Astrocyte (in vitro differentiated cells and primary cell): Measurements from ENCODE around the gene RASSF6.

ENCODE experiments used
- EZH2 ChIP-seq: IDR thresholded peaks from 2 replicates; pipeline ENCODE4 v1.6.1; 2012; ENCODE audit warnings: mild to moderate bottlenecking, low read length, inconsistent platforms; ENCODE audit not compliant: insufficient read depth
- TF ChIP-seq, protein P1 (sequence below): IDR thresholded peaks from 2 replicates; pipeline ENCODE4 v1.5.1; 2011; ENCODE audit warnings: low read depth, mild to moderate bottlenecking, inconsistent platforms, low read length, moderate library complexity; ENCODE audit not compliant: insufficient read depth

GRCh38 chr4:73617256-73617655 lies 3.0 kb downstream of the RASSF6 start:
- TF ChIP-seq, protein P1, sequence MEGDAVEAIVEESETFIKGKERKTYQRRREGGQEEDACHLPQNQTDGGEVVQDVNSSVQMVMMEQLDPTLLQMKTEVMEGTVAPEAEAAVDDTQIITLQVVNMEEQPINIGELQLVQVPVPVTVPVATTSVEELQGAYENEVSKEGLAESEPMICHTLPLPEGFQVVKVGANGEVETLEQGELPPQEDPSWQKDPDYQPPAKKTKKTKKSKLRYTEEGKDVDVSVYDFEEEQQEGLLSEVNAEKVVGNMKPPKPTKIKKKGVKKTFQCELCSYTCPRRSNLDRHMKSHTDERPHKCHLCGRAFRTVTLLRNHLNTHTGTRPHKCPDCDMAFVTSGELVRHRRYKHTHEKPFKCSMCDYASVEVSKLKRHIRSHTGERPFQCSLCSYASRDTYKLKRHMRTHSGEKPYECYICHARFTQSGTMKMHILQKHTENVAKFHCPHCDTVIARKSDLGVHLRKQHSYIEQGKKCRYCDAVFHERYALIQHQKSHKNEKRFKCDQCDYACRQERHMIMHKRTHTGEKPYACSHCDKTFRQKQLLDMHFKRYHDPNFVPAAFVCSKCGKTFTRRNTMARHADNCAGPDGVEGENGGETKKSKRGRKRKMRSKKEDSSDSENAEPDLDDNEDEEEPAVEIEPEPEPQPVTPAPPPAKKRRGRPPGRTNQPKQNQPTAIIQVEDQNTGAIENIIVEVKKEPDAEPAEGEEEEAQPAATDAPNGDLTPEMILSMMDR: no peak
- no peak for TF ChIP-seq EZH2
